ENCODE measurements around the gene LDLRAD3. TPM values are rescaled to one million over a fixed set of nuclear protein-coding genes. Genes with fewer than 3 reads are reported as not detected.

LDLRAD3 gene
- total RNA-seq, 1 experiment from 2014 or later = 12.1 TPM

GRCh38 chr11:36033936-36034335, 90.1 kb downstream of the LDLRAD3 start:
- Histone ChIP-seq H2AK5ac (ENCODE audit: insufficient read length, low read length) (no peak overlapping the region), H2BK15ac (ENCODE audit: low read depth, low read length) (peak overlapping the region; percentile 13; the same call in 1 of the 2 replicates), H3K79me1 (ENCODE audit: insufficient read depth, low read depth, low read length, poor library complexity, severe bottlenecking) (peaks cover 8% of the 10 kb centered on the region), H2BK20ac (ENCODE audit: low read depth, low read length, poor library complexity, severe bottlenecking) (no peak overlapping the region), H3K4ac (ENCODE audit: low read depth, low read length) (no peak overlapping the region), H4K91ac (ENCODE audit: insufficient read length, low read depth, low read length) (peak overlapping the region; percentile 82), H3K56ac (ENCODE audit: insufficient read length, low read depth, low read length) (no peak overlapping the region), H4K8ac (replicated peaks; ENCODE audit: insufficient read length, low read depth, low read length) (no peak overlapping the region), H3K23me2 (ENCODE audit: insufficient read length, low read depth, low read length, poor library complexity, severe bottlenecking) (no peaks in the 10 kb centered on the region), H3K27ac (ENCODE audit: insufficient read length, low read depth, low read length) (no peak overlapping the region), H2BK5ac (ENCODE audit: insufficient read length, low read length) (no peak overlapping the region), H2BK120ac (ENCODE audit: low read depth, low read length, poor library complexity, severe bottlenecking) (no peak overlapping the region), H4K5ac (ENCODE audit: insufficient read length, low read depth, low read length) (no peak overlapping the region), H3K18ac (ENCODE audit: insufficient read length, low read depth, low read length) (peak overlapping the region; percentile 64), H3K79me2 (ENCODE audit: insufficient read depth, low read length) (no peaks in the 10 kb centered on the region; the same call in 1 of the 2 replicates), H3K23ac (ENCODE audit: insufficient read length, low read depth, low read length) (no peak overlapping the region), H3K4me1 (ENCODE audit: insufficient read depth, low read length) (peaks cover 7% of the 10 kb centered on the region), H2AFZ (ENCODE audit: low read length) (no peak overlapping the region), H3K9ac (ENCODE audit: extremely low read depth, insufficient read length, low read length) (no peak overlapping the region), H2BK12ac (ENCODE audit: insufficient read length, low read depth, low read length) (peak overlapping the region; percentile 76), H4K20me1 (ENCODE audit: control insufficient read depth, insufficient read depth, insufficient read length) (no peaks in the 10 kb centered on the region), H3K27me3 (ENCODE audit: insufficient read depth, low read length) (no peaks in the 10 kb centered on the region), H3T11ph (ENCODE audit: low read length) (no peak overlapping the region), H3K14ac (ENCODE audit: insufficient read depth, low read length) (peak overlapping the region; percentile 77), H3K4me2 (ENCODE audit: insufficient read depth, insufficient read length, low read length) (no peak overlapping the region), H3K9me3 (ENCODE audit: control insufficient read depth, low read depth, low read length) (no peaks in the 10 kb centered on the region)
- H3K4me3 Mint-ChIP-seq = no peak overlapping the region; a peak in 1 of 5 replicates
- peaks cover 4 to 25% (median 13%) of the 10 kb centered on the region in 3 experiments; a peak in 6 of 7 replicates for H3K36me3 Mint-ChIP-seq (ENCODE audit: insufficient read depth in 1 of 3, low read depth in 3 of 3)
- H3K4me1 Mint-ChIP-seq = peaks cover 28 to 36% of the 10 kb centered on the region in 2 experiments
- H3K9me3 Mint-ChIP-seq = peaks cover 0 to 2% of the 10 kb centered on the region in 2 experiments; a peak in 1 of 5 replicates
- H3K27me3 Mint-ChIP-seq (ENCODE audit: low read depth) = no peaks in the 10 kb centered on the region
- peak overlapping the region; percentile 74 to 97 (median 80) for H3K27ac Mint-ChIP-seq
- no peak for DNase-seq
- WGBS (ENCODE audit: extremely low coverage, insufficient read length, low lambda C conversion rate) = no CpG with 5 or more reads among the region's 2 CpGs
- no peak for TF ChIP-seq CTCF (conservative IDR thresholded peaks at IDR 0.05)
